Measurements from ENCODE around the gene MYO1B.

DNA sequence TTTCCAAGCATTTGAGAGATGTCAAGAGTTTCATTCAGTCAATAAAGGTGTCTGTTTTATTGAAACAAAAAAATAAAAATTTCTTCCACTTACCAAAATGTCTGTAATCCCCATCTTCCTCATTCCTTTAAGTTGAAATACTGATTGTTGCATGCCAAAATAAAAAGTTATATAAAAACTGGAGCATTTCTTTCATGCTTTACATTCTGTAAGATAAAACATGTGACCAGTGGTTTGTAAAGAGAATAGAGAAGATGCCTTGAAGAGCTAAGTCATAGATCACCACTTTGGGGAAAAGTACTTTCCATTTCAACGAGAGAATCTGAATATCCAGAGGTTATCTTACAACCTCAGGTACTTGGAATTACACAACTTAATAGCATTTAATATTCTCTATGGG lies 35.9 kb upstream of the MYO1B start:
- TF ChIP-seq, protein P1, sequence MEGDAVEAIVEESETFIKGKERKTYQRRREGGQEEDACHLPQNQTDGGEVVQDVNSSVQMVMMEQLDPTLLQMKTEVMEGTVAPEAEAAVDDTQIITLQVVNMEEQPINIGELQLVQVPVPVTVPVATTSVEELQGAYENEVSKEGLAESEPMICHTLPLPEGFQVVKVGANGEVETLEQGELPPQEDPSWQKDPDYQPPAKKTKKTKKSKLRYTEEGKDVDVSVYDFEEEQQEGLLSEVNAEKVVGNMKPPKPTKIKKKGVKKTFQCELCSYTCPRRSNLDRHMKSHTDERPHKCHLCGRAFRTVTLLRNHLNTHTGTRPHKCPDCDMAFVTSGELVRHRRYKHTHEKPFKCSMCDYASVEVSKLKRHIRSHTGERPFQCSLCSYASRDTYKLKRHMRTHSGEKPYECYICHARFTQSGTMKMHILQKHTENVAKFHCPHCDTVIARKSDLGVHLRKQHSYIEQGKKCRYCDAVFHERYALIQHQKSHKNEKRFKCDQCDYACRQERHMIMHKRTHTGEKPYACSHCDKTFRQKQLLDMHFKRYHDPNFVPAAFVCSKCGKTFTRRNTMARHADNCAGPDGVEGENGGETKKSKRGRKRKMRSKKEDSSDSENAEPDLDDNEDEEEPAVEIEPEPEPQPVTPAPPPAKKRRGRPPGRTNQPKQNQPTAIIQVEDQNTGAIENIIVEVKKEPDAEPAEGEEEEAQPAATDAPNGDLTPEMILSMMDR (conservative IDR thresholded peaks at IDR 0.05; ENCODE audit: low read depth, low read length): no peak
- TF ChIP-seq EZH2 (IDR thresholded peaks at IDR 0.05; ENCODE audit: low read length, unreplicated experiment) (no peak), EZH2phosphoT487 (IDR thresholded peaks at IDR 0.05; ENCODE audit: borderline replicate concordance, low read length) (no peak)

All from PC-3 (cell line).